SK-N-SH treated with all-trans-retinoic acid at 6 μM for 48 hours (cell line): ENCODE results near the gene TMTC2.

ENCODE experiments used
- CREB5 ChIP-seq: fragments of 250-450 bp; sonication (Bioruptor Pico); IDR thresholded peaks from 2 replicates; pipeline ENCODE4 v1.5.1; 2020; ENCODE audit warnings: low read depth, mild to moderate bottlenecking, moderate library complexity
- PPARA ChIP-seq: fragments of 250-450 bp; sonication (Bioruptor Pico); IDR thresholded peaks from 2 replicates; pipeline ENCODE4 v1.5.0; 2020; ENCODE audit warnings: mild to moderate bottlenecking, borderline replicate concordance
- SNAI2 ChIP-seq: fragments of 250-450 bp; sonication (Bioruptor Pico); IDR thresholded peaks from 2 replicates; pipeline ENCODE4 v1.5.0; 2020; ENCODE audit warnings: mild to moderate bottlenecking, moderate library complexity
- ZNF70 ChIP-seq: fragments of 450-650 bp; formaldehyde crosslinking; IDR thresholded peaks from 2 replicates; pipeline ENCODE4 v1.5.0; 2020; ENCODE audit warnings: mild to moderate bottlenecking, moderate library complexity

- TF ChIP-seq CREB5 (CRISPR knock-in tag) (no peak), ZNF70 (CRISPR knock-in tag) (no peak), PPARA (CRISPR knock-in tag) (no peak), SNAI2 (CRISPR knock-in tag) (no peak)
Measured at GRCh38 chr12:82803201-82803600, 116.5 kb downstream of the TMTC2 start.
